ENCODE data around the gene GEMIN8. TPM values are rescaled to one million over a fixed set of nuclear protein-coding genes. Genes with fewer than 3 reads are reported as not detected.
A peak's percentile ranks its signal among the peaks of the same experiment; 100 is the strongest.

GEMIN8 gene
- total RNA-seq, 4 donors from 2014 or later: 13.9 to 50.7 (median 30.0) TPM

- no peaks in the 10 kb centered on the region for H3K27me3 ChIP-seq
- no peaks in the 10 kb centered on the region for H3K36me3 ChIP-seq
- 88 to 91% methylated on average over 3 of the region's 3 CpGs for WGBS, 2 donors
- no peak for DNase-seq
- H3K4me1 ChIP-seq: no peaks in the 10 kb centered on the region
- H3K9me3 ChIP-seq: no peaks in the 10 kb centered on the region
- intact Hi-C loops (cut with DNase I): no loop called here
- no peak overlapping the region for H3K4me3 ChIP-seq (replicated peaks in 1 of 3)
- TF ChIP-seq POLR2A (IDR thresholded peaks at IDR 0.05): no peak
- no peak for TF ChIP-seq CTCF (IDR thresholded peaks at IDR 0.05)
- no peak overlapping the region for H3K27ac ChIP-seq
Observed at GRCh38 chrX:13983734-13984133, 46.0 kb downstream of the GEMIN8 start.

GRCh38 chrX:13968198-13968597 is 61.5 kb downstream of the GEMIN8 start:
- Histone ChIP-seq H3K4me3 (replicated peaks in 1 of 3) (no peak overlapping the region), H3K27me3 (no peaks in the 10 kb centered on the region), H3K27ac (no peak overlapping the region), H3K9me3 (no peaks in the 10 kb centered on the region), H3K36me3 (no peaks in the 10 kb centered on the region), H3K4me1 (no peaks in the 10 kb centered on the region)
- TF ChIP-seq CTCF (IDR thresholded peaks at IDR 0.05) (no peak), POLR2A (IDR thresholded peaks at IDR 0.05) (no peak)
- no peak for DNase-seq
- intact Hi-C loops (cut with DNase I): no loop called here
- WGBS, 2 donors: 96 to 97% methylated on average over 4 of the region's 4 CpGs

- WGBS, 2 donors: 95 to 97% methylated on average over 9 of the region's 9 CpGs
- no peaks in the 10 kb centered on the region for H3K4me1 ChIP-seq
- intact Hi-C loops (cut with DNase I): no loop called here
- H3K27me3 ChIP-seq: no peaks in the 10 kb centered on the region
- TF ChIP-seq POLR2A (IDR thresholded peaks at IDR 0.05) (no peak), CTCF (IDR thresholded peaks at IDR 0.05) (no peak)
- H3K36me3 ChIP-seq: no peaks in the 10 kb centered on the region
- no peaks in the 10 kb centered on the region for H3K9me3 ChIP-seq
- no peak for DNase-seq
- no peak overlapping the region for H3K4me3 ChIP-seq (replicated peaks in 1 of 3)
- H3K27ac ChIP-seq: no peak overlapping the region
Observed at GRCh38 chrX:13967636-13968035, 62.1 kb downstream of the GEMIN8 start.

DNA sequence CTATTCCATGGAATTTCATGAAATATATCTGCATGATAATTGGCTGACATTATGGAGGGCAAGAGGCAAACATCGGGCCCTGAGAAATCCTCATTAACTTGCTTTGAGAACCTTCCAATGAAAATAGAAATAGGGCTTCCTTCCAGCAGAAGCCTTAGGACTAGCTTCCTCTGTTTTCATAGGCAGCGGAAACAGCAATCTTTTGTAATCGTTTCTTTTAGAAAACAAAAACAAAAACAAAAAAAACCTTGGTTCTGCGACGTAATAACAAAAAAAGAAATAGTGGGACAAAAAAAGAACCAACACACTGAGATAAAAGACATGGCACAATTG is 62.9 kb downstream of the GEMIN8 start:
- 53 to 55% methylated on average over 5 of the region's 5 CpGs for WGBS, 2 donors
- no peaks in the 10 kb centered on the region for H3K36me3 ChIP-seq
- H3K9me3 ChIP-seq: no peaks in the 10 kb centered on the region
- H3K4me3 ChIP-seq (replicated peaks in 1 of 3): no peak overlapping the region
- no peak for DNase-seq
- intact Hi-C loops (cut with DNase I): no loop called here
- H3K4me1 ChIP-seq: no peaks in the 10 kb centered on the region
- no peak overlapping the region for H3K27ac ChIP-seq
- no peaks in the 10 kb centered on the region for H3K27me3 ChIP-seq
- TF ChIP-seq CTCF (IDR thresholded peaks at IDR 0.05) (no peak), POLR2A (IDR thresholded peaks at IDR 0.05) (no peak)

GRCh38 chrX:13966071-13966792 is 63.5 kb downstream of the GEMIN8 start:
- H3K27ac ChIP-seq: no peak overlapping the region
- TF ChIP-seq POLR2A (IDR thresholded peaks at IDR 0.05) (no peak), CTCF (IDR thresholded peaks at IDR 0.05) (no peak)
- H3K4me1 ChIP-seq: no peaks in the 10 kb centered on the region
- no peak overlapping the region for H3K4me3 ChIP-seq (replicated peaks in 1 of 3)
- DNase-seq: peak; percentile 6 to 35
- no peaks in the 10 kb centered on the region for H3K9me3 ChIP-seq
- no peaks in the 10 kb centered on the region for H3K27me3 ChIP-seq
- no peaks in the 10 kb centered on the region for H3K36me3 ChIP-seq
- intact Hi-C loops (cut with DNase I): no loop called here
- WGBS, 2 donors: 69 to 74% methylated on average over 10 of the region's 10 CpGs
